NCI-H69 (cell line): ENCODE data around the gene SLC36A3.
A peak's percentile ranks its signal among the peaks of the same experiment; 100 is the strongest.

ENCODE experiments used
- DNase-seq: peaks from one replicate; lab custom pipeline; 2025; lab: John Stamatoyannopoulos, UW

The SLC36A3 gene

GRCh38 chr5:151298063-151298855 lies 5.3 kb downstream of the SLC36A3 start:
- peak; percentile 39 for DNase-seq

GRCh38 chr5:151296974-151297373 lies 6.6 kb downstream of the SLC36A3 start:
- no peak for DNase-seq

GRCh38 chr5:151296478-151296830 lies 7.1 kb downstream of the SLC36A3 start:
- no peak for DNase-seq

GRCh38 chr5:151295791-151296477 lies 7.6 kb downstream of the SLC36A3 start:
- no peak for DNase-seq

- DNase-seq = no peak
Measured at GRCh38 chr5:151295138-151295537, 8.4 kb downstream of the SLC36A3 start.

GRCh38 chr5:151293624-151294023 lies 9.9 kb downstream of the SLC36A3 start:
- no peak for DNase-seq

GRCh38 chr5:151288180-151288579 lies 15.4 kb downstream of the SLC36A3 start:
- DNase-seq = peak; percentile 45

GRCh38 chr5:151286246-151286645 lies 17.3 kb downstream of the SLC36A3 start:
- DNase-seq = no peak

GRCh38 chr5:151285683-151286082 lies 17.9 kb downstream of the SLC36A3 start:
- no peak for DNase-seq

GRCh38 chr5:151284392-151284967 lies 19.1 kb downstream of the SLC36A3 start:
- peak; percentile 4 for DNase-seq

GRCh38 chr5:151283120-151283825 lies 20.3 kb downstream of the SLC36A3 start:
- DNase-seq = no peak

- DNase-seq = no peak
Measured at GRCh38 chr5:151281001-151281639, 22.4 kb downstream of the SLC36A3 start.

GRCh38 chr5:151280443-151280842 lies 23.1 kb downstream of the SLC36A3 start:
- DNase-seq = no peak

- DNase-seq = no peak
Measured at GRCh38 chr5:151278845-151279244, 24.7 kb downstream of the SLC36A3 start.

- DNase-seq = no peak
Measured at GRCh38 chr5:151275803-151276202, 27.8 kb downstream of the SLC36A3 start.

- DNase-seq = no peak
Measured at GRCh38 chr5:151274666-151275065, 28.9 kb downstream of the SLC36A3 start.

GRCh38 chr5:151271336-151271735 lies 32.2 kb downstream of the SLC36A3 start:
- no peak for DNase-seq

- no peak for DNase-seq
Measured at GRCh38 chr5:151270599-151270998, 33.0 kb downstream of the SLC36A3 start.

GRCh38 chr5:151267491-151268260 lies 35.9 kb downstream of the SLC36A3 start:
- DNase-seq = no peak

GRCh38 chr5:151264113-151264512 lies 39.5 kb downstream of the SLC36A3 start:
- DNase-seq = no peak

GRCh38 chr5:151262532-151262931 lies 41.0 kb downstream of the SLC36A3 start:
- DNase-seq = no peak
